GM23338 (cell line): ENCODE data around the gene ITPRID2. TPM values are rescaled to one million over a fixed set of nuclear protein-coding genes. Genes with fewer than 3 reads are reported as not detected.

Experiments used
- ATAC-seq: fragments of 200-7000 bp; cut with Tn5 transposase; 3 replicates; pipeline ENCODE4 v1.9.1; 2020
- DNase-seq: peaks from one replicate; pipeline ENCODE4 v3.0.0-alpha.2; 2015; ENCODE audit warnings: low spot score
- H2AFZ ChIP-seq: fragments of 200-600 bp; sonication (generic); 2 replicates; pipeline ENCODE4 v1.8.0; 2016; ENCODE audit warnings: antibody characterized with exemption, mild to moderate bottlenecking, moderate library complexity
- H3F3A ChIP-seq: fragments of 200-600 bp; sonication (generic); replicated peaks from 2 replicates; pipeline ENCODE4 v1.8.0; 2017; ENCODE audit warnings: antibody characterized with exemption, mixed run types, low read depth
- H3K27ac ChIP-seq: fragments of 200-600 bp; sonication (generic); 2 replicates; pipeline ENCODE4 v1.6.1; 2016; ENCODE audit warnings: low read depth
- H3K27me3 ChIP-seq: fragments of 200-600 bp; sonication (generic); 2 replicates; pipeline ENCODE4 v1.8.0; 2016; ENCODE audit warnings: mild to moderate bottlenecking, mixed run types, moderate library complexity; ENCODE audit not compliant: insufficient read depth
- H3K36me3 ChIP-seq: fragments of 200-600 bp; sonication (generic); 2 replicates; pipeline ENCODE4 v1.8.0; 2016; ENCODE audit warnings: mild to moderate bottlenecking; ENCODE audit not compliant: insufficient read depth
- H3K4me1 ChIP-seq: fragments of 200-600 bp; sonication (generic); 2 replicates; pipeline ENCODE4 v1.8.0; 2016; ENCODE audit warnings: mild to moderate bottlenecking, moderate library complexity; ENCODE audit not compliant: insufficient read depth
- H3K4me2 ChIP-seq: fragments of 200-600 bp; sonication (generic); 2 replicates; pipeline ENCODE4 v1.7.1; 2017; ENCODE audit warnings: mixed run types
- H3K4me3 ChIP-seq: fragments of 200-600 bp; sonication (generic); 2 replicates; pipeline ENCODE4 v1.6.1; 2016; ENCODE audit warnings: mixed run types
- H3K79me2 ChIP-seq: fragments of 200-600 bp; sonication (generic); replicated peaks from 2 replicates; pipeline ENCODE4 v1.8.0; 2017; ENCODE audit warnings: mild to moderate bottlenecking; ENCODE audit not compliant: insufficient read depth
- H3K9me2 ChIP-seq: fragments of 200-600 bp; sonication (generic); 2 replicates; pipeline ENCODE4 v1.8.0; 2017; ENCODE audit not compliant: insufficient read depth
- H4K20me1 ChIP-seq: fragments of 200-600 bp; sonication (generic); replicated peaks from 2 replicates; pipeline ENCODE4 v1.8.0; 2017; ENCODE audit warnings: mild to moderate bottlenecking; ENCODE audit not compliant: insufficient read depth
- H3K27ac Mint-ChIP-seq: 2 replicates; pipeline ENCODE4 v1.8.0; 2020; ENCODE audit warnings: inconsistent platforms, mild to moderate bottlenecking, moderate library complexity, mixed read lengths
- H3K27me3 Mint-ChIP-seq: 3 replicates; pipeline ENCODE4 v1.8.0; 2022; ENCODE audit warnings: low read depth, mild to moderate bottlenecking, moderate library complexity, mixed read lengths, inconsistent platforms; ENCODE audit not compliant: insufficient read depth, poor library complexity
- H3K36me3 Mint-ChIP-seq: 3 replicates; pipeline ENCODE4 v1.8.0; 2021; ENCODE audit warnings: low read depth, mild to moderate bottlenecking, inconsistent platforms, moderate library complexity, mixed read lengths
- H3K4me1 Mint-ChIP-seq: 3 replicates; pipeline ENCODE4 v1.8.0; 2020; ENCODE audit warnings: mild to moderate bottlenecking, inconsistent platforms, mixed read lengths
- H3K4me3 Mint-ChIP-seq: 3 replicates; pipeline ENCODE4 v1.8.0; 2021; ENCODE audit warnings: moderate library complexity, mild to moderate bottlenecking, inconsistent platforms, mixed read lengths
- H3K9me3 Mint-ChIP-seq: 3 replicates; pipeline ENCODE4 v1.8.0; 2020; ENCODE audit warnings: moderate library complexity, mild to moderate bottlenecking, inconsistent platforms, mixed read lengths
- CREB1 ChIP-seq: fragments of 250-450 bp; sonication (Bioruptor Pico); IDR thresholded peaks from 2 replicates; pipeline ENCODE4 v1.5.0; 2020; ENCODE audit warnings: low read depth, mild to moderate bottlenecking, moderate library complexity
- EZH2 ChIP-seq: fragments of 200-600 bp; sonication (generic); IDR thresholded peaks from one replicate; pipeline ENCODE4 v1.8.0; 2017; ENCODE audit warnings: antibody characterized with exemption, mild to moderate bottlenecking, low read depth; ENCODE audit not compliant: unreplicated experiment
- NANOG ChIP-seq: IDR thresholded peaks from 2 replicates; pipeline ENCODE4 v1.6.1; 2016; ENCODE audit warnings: antibody characterized with exemption, borderline replicate concordance
- STAT1 ChIP-seq: IDR thresholded peaks from one replicate; pipeline ENCODE4 v1.6.1; 2016; ENCODE audit warnings: antibody characterized with exemption; ENCODE audit not compliant: unreplicated experiment
- ZNF114 ChIP-seq: fragments of 250-450 bp; sonication (Bioruptor Pico); IDR thresholded peaks from 2 replicates; pipeline ENCODE4 v1.5.0; 2020; ENCODE audit warnings: mild to moderate bottlenecking, moderate library complexity
- ZNF331 ChIP-seq: fragments of 250-450 bp; sonication (Bioruptor Pico); IDR thresholded peaks from 2 replicates; pipeline ENCODE4 v1.5.0; 2020; ENCODE audit warnings: low read depth, mild to moderate bottlenecking, moderate library complexity
- polyA plus RNA-seq: library from polyadenylated mRNA; unstranded; fragments of >200 nt; fragmentation: Nextera tagmentation; extraction: Ambion mirVana; gene quantifications from 2 replicates; pipeline ENCODE4 v1.2.1, GENCODE V29; 2016
- total RNA-seq: library from RNA; depleted of rRNA; stranded (reverse); fragments of >200 nt; shearing (Covaris generic); gene quantifications from 2 replicates; pipeline ENCODE4 v1.2.3, GENCODE V29; 2014
- TF ChIP-seq, protein P1 (sequence below): IDR thresholded peaks from one replicate; pipeline ENCODE4 v1.6.1; 2018; ENCODE audit warnings: antibody characterized with exemption; ENCODE audit not compliant: unreplicated experiment
- TF ChIP-seq, protein P2 (sequence below): fragments of 250-450 bp; sonication (Bioruptor Pico); IDR thresholded peaks from 2 replicates; pipeline ENCODE4 v1.5.0; 2020; ENCODE audit warnings: mild to moderate bottlenecking, moderate library complexity
- TF ChIP-seq, protein P3 (sequence below), 2 experiments: fragments of 200-600 bp in 1 of 2; sonication (generic) in 1 of 2; conservative IDR thresholded peaks; 2 replicates each; pipeline versions ENCODE4 v1.5.1 to v1.6.1; 2016 to 2017; ENCODE audit warnings: antibody characterized with exemption in 2 of 2, low read depth in 2 of 2, mild to moderate bottlenecking in 2 of 2, moderate library complexity in 1 of 2
- TF ChIP-seq, protein P4 (sequence below): IDR thresholded peaks from 2 replicates; pipeline ENCODE4 v1.6.1; 2016; ENCODE audit warnings: antibody characterized with exemption

Gene ITPRID2
- total and polyA plus RNA-seq, 2 experiments from 2014 or later: 4.4 to 12.0 TPM

DNA sequence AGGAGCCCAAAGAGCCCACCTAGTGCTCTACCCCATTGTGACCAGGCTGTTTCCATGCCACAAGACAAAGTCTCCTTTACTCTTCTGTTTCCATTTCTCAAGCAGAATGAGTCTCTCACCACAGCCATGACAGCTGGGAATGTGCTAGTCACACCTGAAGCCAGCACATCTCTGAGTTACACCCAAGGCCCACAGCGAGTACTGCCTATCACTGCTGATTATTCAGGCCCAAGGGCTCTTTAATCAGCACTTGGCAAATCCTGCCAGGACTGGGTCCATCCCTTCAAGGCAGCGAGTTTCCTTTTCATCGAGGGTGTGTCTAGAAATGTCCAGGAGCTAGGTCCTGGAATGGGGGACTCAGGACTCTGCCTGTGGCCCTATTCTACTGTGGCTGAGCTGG is 79.5 kb downstream of the ITPRID2 start:
- Histone ChIP-seq H4K20me1 (no peaks in the 10 kb centered on the region), H3K4me2 (no peak overlapping the region), H3K4me1 (no peaks in the 10 kb centered on the region), H3K36me3 (no peaks in the 10 kb centered on the region), H3K27ac (no peak overlapping the region), H3K9me2 (no peaks in the 10 kb centered on the region), H3K27me3 (no peaks in the 10 kb centered on the region), H2AFZ (no peak overlapping the region), H3F3A (no peaks in the 10 kb centered on the region), H3K79me2 (no peaks in the 10 kb centered on the region), H3K4me3 (no peak overlapping the region)
- no peak for ATAC-seq
- Mint-ChIP-seq H3K36me3 (no peaks in the 10 kb centered on the region), H3K27me3 (peaks cover 4% of the 10 kb centered on the region), H3K4me3 (no peak overlapping the region), H3K27ac (no peak overlapping the region), H3K4me1 (no peaks in the 10 kb centered on the region), H3K9me3 (no peaks in the 10 kb centered on the region)
- DNase-seq: no peak
- TF ChIP-seq ZNF114 (CRISPR knock-in tag) (no peak), STAT1 (no peak), NANOG (no peak), EZH2 (no peak), ZNF331 (no peak), CREB1 (CRISPR knock-in tag) (no peak)
- TF ChIP-seq, protein P1, sequence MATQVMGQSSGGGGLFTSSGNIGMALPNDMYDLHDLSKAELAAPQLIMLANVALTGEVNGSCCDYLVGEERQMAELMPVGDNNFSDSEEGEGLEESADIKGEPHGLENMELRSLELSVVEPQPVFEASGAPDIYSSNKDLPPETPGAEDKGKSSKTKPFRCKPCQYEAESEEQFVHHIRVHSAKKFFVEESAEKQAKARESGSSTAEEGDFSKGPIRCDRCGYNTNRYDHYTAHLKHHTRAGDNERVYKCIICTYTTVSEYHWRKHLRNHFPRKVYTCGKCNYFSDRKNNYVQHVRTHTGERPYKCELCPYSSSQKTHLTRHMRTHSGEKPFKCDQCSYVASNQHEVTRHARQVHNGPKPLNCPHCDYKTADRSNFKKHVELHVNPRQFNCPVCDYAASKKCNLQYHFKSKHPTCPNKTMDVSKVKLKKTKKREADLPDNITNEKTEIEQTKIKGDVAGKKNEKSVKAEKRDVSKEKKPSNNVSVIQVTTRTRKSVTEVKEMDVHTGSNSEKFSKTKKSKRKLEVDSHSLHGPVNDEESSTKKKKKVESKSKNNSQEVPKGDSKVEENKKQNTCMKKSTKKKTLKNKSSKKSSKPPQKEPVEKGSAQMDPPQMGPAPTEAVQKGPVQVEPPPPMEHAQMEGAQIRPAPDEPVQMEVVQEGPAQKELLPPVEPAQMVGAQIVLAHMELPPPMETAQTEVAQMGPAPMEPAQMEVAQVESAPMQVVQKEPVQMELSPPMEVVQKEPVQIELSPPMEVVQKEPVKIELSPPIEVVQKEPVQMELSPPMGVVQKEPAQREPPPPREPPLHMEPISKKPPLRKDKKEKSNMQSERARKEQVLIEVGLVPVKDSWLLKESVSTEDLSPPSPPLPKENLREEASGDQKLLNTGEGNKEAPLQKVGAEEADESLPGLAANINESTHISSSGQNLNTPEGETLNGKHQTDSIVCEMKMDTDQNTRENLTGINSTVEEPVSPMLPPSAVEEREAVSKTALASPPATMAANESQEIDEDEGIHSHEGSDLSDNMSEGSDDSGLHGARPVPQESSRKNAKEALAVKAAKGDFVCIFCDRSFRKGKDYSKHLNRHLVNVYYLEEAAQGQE: no peak
- TF ChIP-seq, protein P2, sequence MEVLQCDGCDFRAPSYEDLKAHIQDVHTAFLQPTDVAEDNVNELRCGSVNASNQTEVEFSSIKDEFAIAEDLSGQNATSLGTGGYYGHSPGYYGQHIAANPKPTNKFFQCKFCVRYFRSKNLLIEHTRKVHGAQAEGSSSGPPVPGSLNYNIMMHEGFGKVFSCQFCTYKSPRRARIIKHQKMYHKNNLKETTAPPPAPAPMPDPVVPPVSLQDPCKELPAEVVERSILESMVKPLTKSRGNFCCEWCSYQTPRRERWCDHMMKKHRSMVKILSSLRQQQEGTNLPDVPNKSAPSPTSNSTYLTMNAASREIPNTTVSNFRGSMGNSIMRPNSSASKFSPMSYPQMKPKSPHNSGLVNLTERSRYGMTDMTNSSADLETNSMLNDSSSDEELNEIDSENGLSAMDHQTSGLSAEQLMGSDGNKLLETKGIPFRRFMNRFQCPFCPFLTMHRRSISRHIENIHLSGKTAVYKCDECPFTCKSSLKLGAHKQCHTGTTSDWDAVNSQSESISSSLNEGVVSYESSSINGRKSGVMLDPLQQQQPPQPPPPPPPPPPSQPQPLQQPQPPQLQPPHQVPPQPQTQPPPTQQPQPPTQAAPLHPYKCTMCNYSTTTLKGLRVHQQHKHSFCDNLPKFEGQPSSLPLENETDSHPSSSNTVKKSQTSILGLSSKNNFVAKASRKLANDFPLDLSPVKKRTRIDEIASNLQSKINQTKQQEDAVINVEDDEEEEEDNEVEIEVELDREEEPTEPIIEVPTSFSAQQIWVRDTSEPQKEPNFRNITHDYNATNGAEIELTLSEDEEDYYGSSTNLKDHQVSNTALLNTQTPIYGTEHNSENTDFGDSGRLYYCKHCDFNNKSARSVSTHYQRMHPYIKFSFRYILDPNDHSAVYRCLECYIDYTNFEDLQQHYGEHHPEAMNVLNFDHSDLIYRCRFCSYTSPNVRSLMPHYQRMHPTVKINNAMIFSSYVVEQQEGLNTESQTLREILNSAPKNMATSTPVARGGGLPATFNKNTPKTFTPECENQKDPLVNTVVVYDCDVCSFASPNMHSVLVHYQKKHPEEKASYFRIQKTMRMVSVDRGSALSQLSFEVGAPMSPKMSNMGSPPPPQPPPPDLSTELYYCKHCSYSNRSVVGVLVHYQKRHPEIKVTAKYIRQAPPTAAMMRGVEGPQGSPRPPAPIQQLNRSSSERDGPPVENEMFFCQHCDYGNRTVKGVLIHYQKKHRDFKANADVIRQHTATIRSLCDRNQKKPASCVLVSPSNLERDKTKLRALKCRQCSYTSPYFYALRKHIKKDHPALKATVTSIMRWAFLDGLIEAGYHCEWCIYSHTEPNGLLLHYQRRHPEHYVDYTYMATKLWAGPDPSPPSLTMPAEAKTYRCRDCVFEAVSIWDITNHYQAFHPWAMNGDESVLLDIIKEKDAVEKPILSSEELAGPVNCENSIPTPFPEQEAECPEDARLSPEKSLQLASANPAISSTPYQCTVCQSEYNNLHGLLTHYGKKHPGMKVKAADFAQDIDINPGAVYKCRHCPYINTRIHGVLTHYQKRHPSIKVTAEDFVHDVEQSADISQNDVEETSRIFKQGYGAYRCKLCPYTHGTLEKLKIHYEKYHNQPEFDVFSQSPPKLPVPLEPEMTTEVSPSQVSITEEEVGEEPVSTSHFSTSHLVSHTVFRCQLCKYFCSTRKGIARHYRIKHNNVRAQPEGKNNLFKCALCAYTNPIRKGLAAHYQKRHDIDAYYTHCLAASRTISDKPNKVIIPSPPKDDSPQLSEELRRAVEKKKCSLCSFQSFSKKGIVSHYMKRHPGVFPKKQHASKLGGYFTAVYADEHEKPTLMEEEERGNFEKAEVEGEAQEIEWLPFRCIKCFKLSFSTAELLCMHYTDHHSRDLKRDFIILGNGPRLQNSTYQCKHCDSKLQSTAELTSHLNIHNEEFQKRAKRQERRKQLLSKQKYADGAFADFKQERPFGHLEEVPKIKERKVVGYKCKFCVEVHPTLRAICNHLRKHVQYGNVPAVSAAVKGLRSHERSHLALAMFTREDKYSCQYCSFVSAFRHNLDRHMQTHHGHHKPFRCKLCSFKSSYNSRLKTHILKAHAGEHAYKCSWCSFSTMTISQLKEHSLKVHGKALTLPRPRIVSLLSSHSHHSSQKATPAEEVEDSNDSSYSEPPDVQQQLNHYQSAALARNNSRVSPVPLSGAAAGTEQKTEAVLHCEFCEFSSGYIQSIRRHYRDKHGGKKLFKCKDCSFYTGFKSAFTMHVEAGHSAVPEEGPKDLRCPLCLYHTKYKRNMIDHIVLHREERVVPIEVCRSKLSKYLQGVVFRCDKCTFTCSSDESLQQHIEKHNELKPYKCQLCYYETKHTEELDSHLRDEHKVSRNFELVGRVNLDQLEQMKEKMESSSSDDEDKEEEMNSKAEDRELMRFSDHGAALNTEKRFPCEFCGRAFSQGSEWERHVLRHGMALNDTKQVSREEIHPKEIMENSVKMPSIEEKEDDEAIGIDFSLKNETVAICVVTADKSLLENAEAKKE (CRISPR knock-in tag): no peak
- TF ChIP-seq, protein P3, sequence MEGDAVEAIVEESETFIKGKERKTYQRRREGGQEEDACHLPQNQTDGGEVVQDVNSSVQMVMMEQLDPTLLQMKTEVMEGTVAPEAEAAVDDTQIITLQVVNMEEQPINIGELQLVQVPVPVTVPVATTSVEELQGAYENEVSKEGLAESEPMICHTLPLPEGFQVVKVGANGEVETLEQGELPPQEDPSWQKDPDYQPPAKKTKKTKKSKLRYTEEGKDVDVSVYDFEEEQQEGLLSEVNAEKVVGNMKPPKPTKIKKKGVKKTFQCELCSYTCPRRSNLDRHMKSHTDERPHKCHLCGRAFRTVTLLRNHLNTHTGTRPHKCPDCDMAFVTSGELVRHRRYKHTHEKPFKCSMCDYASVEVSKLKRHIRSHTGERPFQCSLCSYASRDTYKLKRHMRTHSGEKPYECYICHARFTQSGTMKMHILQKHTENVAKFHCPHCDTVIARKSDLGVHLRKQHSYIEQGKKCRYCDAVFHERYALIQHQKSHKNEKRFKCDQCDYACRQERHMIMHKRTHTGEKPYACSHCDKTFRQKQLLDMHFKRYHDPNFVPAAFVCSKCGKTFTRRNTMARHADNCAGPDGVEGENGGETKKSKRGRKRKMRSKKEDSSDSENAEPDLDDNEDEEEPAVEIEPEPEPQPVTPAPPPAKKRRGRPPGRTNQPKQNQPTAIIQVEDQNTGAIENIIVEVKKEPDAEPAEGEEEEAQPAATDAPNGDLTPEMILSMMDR (conservative IDR thresholded peaks at IDR 0.05; ENCODE audit: low read depth in 2 of 2): no peak
- TF ChIP-seq, protein P4, sequence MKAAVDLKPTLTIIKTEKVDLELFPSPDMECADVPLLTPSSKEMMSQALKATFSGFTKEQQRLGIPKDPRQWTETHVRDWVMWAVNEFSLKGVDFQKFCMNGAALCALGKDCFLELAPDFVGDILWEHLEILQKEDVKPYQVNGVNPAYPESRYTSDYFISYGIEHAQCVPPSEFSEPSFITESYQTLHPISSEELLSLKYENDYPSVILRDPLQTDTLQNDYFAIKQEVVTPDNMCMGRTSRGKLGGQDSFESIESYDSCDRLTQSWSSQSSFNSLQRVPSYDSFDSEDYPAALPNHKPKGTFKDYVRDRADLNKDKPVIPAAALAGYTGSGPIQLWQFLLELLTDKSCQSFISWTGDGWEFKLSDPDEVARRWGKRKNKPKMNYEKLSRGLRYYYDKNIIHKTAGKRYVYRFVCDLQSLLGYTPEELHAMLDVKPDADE: no peak
